ENCODE data around the gene ZNF22.

GRCh38 chr10:44998146-44998631 lies 2.5 kb upstream of the ZNF22 start:
- TF ChIP-seq CTCF (conservative IDR thresholded peaks at IDR 0.05) (no peak), EZH2 (IDR thresholded peaks at IDR 0.05; ENCODE audit: low read depth) (no peak)

Measured in PC-9 (cell line).